Measurements from ENCODE around the gene AP3S2. TPM values are rescaled to one million over a fixed set of nuclear protein-coding genes. Genes with fewer than 3 reads are reported as not detected.

The AP3S2 gene
- total and polyA plus RNA-seq, 2 of the 13 experiments (the other 11 are each of a cell fraction or from before 2014, with no cell fraction given) = 17.6 to 44.4 TPM

GRCh38 chr15:89883518-89883917, 10.3 kb downstream of the AP3S2 start (continued):
- TF ChIP-seq KLF15 (CRISPR knock-in tag; IDR thresholded peaks at IDR 0.05; ENCODE audit: borderline replicate concordance) (no peak), RFXAP (CRISPR knock-in tag; IDR thresholded peaks at IDR 0.05; ENCODE audit: borderline replicate concordance) (no peak), ZNF605 (CRISPR knock-in tag; IDR thresholded peaks at IDR 0.05) (no peak), ZNF687 (CRISPR knock-in tag; IDR thresholded peaks at IDR 0.05) (no peak), PAF1 (CRISPR knock-in tag; IDR thresholded peaks at IDR 0.05) (no peak), BRCA1 (CRISPR knock-in tag; IDR thresholded peaks at IDR 0.05) (no peak)

- DNase-seq (ENCODE audit: low spot score) (no peak), FAIRE-seq (no peak), ATAC-seq (no peak)
- Histone ChIP-seq H3K4me3 (replicated peaks in 1 of 3; ENCODE audit: insufficient read depth in 1 of 3, low read depth in 2 of 3, low read length in 3 of 3) (no peak overlapping the region), H4K20me1 (ENCODE audit: insufficient read depth, low read length) (no peaks in the 10 kb centered on the region), H3K36me3 (replicated peaks in 1 of 2; ENCODE audit: control insufficient read depth in 1 of 2, insufficient read depth in 2 of 2, low read length in 2 of 2) (peaks cover 2 to 51% of the 10 kb centered on the region in 2 experiments; a peak in 4 of 5 replicates), H3K4me1 (ENCODE audit: insufficient read depth, low read length) (no peaks in the 10 kb centered on the region), H3K27me3 (ENCODE audit: control insufficient read depth in 1 of 2, insufficient read depth in 2 of 2, low read length in 2 of 2) (no peaks in the 10 kb centered on the region), H3K79me2 (ENCODE audit: insufficient read depth, low read length) (no peaks in the 10 kb centered on the region), H3K9me3 (ENCODE audit: low read length) (no peaks in the 10 kb centered on the region), H3K9ac (ENCODE audit: insufficient read depth, low read depth, low read length) (no peak overlapping the region), H3K4me2 (ENCODE audit: low read depth, low read length) (no peak overlapping the region), H3K27ac (ENCODE audit: extremely low read length, insufficient read depth, low read length) (no peak overlapping the region), H2AFZ (ENCODE audit: low read length) (no peak overlapping the region)
- POLR2A ChIA-PET = no interaction called here
- no TSS peak for BruUV-seq (replicated peaks)
- intact Hi-C loops (cut with micrococcal nuclease; ENCODE audit: unreplicated experiment) (no loop called here), in situ Hi-C loops (cut with HindIII; ENCODE audit: extremely low pct_ligation_motif_present, low pct_unique_long_range_greater_than_20kb) (no loop called here)
- WGBS (ENCODE audit: low lambda C conversion rate) = 86% methylated on average over 1 of the region's 1 CpG
- CTCF ChIA-PET (ENCODE audit: low intra/inter-chr PET ratio, low total read pairs) = no interaction called here
- TF ChIP-seq THAP9 (CRISPR knock-in tag; IDR thresholded peaks at IDR 0.05; ENCODE audit: borderline replicate concordance) = no peak
- no peak for TF ChIP-seq ZC3H4 (CRISPR knock-in tag; IDR thresholded peaks at IDR 0.05; ENCODE audit: borderline replicate concordance)
- TF ChIP-seq ZNF513 (CRISPR knock-in tag; conservative IDR thresholded peaks at IDR 0.05) = no peak
- TF ChIP-seq POLR2AphosphoS5 (IDR thresholded peaks at IDR 0.05; ENCODE audit: low read depth, low read length) = no peak
- no peak for TF ChIP-seq PPARG (CRISPR knock-in tag; conservative IDR thresholded peaks at IDR 0.05)
- no peak for TF ChIP-seq ZNF788 (CRISPR knock-in tag; IDR thresholded peaks at IDR 0.05; ENCODE audit: borderline replicate concordance)
- no peak for TF ChIP-seq ZSCAN5A (CRISPR knock-in tag; IDR thresholded peaks at IDR 0.05; ENCODE audit: borderline replicate concordance)
- no peak for TF ChIP-seq SIN3B (IDR thresholded peaks at IDR 0.05; ENCODE audit: low read length)
These were observed 13.1 kb downstream of the AP3S2 start for GRCh38 chr15:89880727-89881126.

All from HepG2 (cell line).